Right atrium auricular region (tissue), 2 donors: ENCODE measurements around the gene GPRC5C. TPM values are rescaled to one million over a fixed set of nuclear protein-coding genes. Genes with fewer than 3 reads are reported as not detected.

Experiments used
- DNase-seq: peaks from one replicate; pipeline ENCODE4 v3.0.0-alpha.2; 2019; ENCODE audit warnings: low spot score
- H3K27ac ChIP-seq, 2 donors: fragments of 200-600 bp; sonication (generic); 1 replicate in 1 of 2; 2 replicates in 1 of 2; pipeline ENCODE4 v1.5.1; 2016 to 2019
- H3K27me3 ChIP-seq, 2 donors: fragments of 200-600 bp; sonication (generic); one replicate each; pipeline versions ENCODE4 v1.5.1 to v1.6.0; 2017 to 2019
- H3K36me3 ChIP-seq: fragments of 200-600 bp; sonication (generic); one replicate; pipeline ENCODE4 v1.5.1; 2016
- H3K4me1 ChIP-seq, 2 donors: fragments of 200-600 bp; sonication (generic); one replicate each; pipeline versions ENCODE4 v1.5.1 to v1.6.0; 2017 to 2019
- H3K4me3 ChIP-seq, 2 donors: fragments of 200-600 bp; sonication (generic); 1 replicate in 1 of 2; 2 replicates in 1 of 2; pipeline ENCODE4 v1.5.1; 2017 to 2019; ENCODE audit warnings: mild to moderate bottlenecking in 1 of 2, moderate library complexity in 1 of 2
- H3K9me3 ChIP-seq, 2 donors: fragments of 200-600 bp; sonication (generic); one replicate each; pipeline ENCODE4 v1.5.1; 2019
- CTCF ChIP-seq, 2 donors: fragments of 200-600 bp; sonication (generic); IDR thresholded peaks; one replicate each; pipeline ENCODE4 v1.5.1; 2019; ENCODE audit warnings: antibody characterized with exemption in 2 of 2
- total RNA-seq, 2 donors: library from RNA; depleted of rRNA; stranded (reverse); fragments of >200 nt; gene quantifications; one replicate each; pipeline ENCODE4 v1.1.0, GENCODE V29; 2016

The GPRC5C gene
- total RNA-seq, 2 donors from 2014 or later = 39.0 to 48.0 TPM

DNA sequence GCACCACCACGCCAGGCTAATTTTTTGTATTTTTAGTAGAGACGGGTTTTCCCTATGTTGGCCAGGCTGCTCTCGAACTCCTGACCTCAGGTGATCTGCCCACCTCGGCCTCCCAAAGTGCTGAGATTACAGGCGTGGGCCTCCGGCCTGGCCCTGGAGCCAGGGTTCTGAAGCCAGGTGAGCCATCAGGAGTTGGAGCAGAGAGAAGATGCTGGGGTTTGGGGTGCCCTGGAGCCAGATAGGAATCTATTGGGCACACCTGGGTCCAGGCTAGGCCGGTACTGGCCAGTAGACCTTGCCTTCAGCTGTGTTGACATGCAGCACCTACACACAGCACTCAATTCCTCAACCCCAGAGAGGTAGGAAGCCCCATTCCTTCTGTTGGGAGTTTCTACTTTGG, 29.1 kb downstream of the GPRC5C start:
- no peak for TF ChIP-seq CTCF (IDR thresholded peaks at IDR 0.05)
- Histone ChIP-seq H3K36me3 (no peaks in the 10 kb centered on the region), H3K27me3 (no peaks in the 10 kb centered on the region), H3K4me3 (no peak overlapping the region), H3K9me3 (no peaks in the 10 kb centered on the region), H3K4me1 (peaks cover 0 to 13% of the 10 kb centered on the region in 2 donors), H3K27ac (no peak overlapping the region)
- DNase-seq = no peak

DNA sequence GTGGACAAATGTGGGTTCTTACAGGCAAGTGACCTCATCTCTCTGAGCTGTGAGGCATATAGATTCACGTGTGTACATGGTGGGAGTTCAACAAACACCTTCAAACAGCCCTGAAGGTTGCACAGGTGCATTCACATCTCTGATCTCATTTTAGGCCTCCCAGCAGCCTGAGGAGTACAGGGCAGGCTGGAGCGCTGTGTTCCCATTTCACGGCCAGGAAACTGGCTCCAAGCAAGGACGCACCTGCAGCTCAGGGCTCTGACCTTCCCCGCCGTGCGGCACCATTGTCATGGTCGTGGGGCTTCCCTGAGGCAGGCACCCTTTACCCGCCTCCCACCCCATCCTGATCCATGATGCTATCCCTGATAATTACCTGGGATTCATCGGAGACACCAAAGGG, 29.7 kb downstream of the GPRC5C start:
- Histone ChIP-seq H3K27me3 (peaks cover 0 to 1% of the 10 kb centered on the region in 2 donors), H3K9me3 (no peaks in the 10 kb centered on the region), H3K4me1 (peaks cover 0 to 15% of the 10 kb centered on the region in 2 donors), H3K4me3 (no peak overlapping the region), H3K36me3 (no peaks in the 10 kb centered on the region), H3K27ac (no peak overlapping the region)
- TF ChIP-seq CTCF (IDR thresholded peaks at IDR 0.05) = no peak
- no peak for DNase-seq

DNA sequence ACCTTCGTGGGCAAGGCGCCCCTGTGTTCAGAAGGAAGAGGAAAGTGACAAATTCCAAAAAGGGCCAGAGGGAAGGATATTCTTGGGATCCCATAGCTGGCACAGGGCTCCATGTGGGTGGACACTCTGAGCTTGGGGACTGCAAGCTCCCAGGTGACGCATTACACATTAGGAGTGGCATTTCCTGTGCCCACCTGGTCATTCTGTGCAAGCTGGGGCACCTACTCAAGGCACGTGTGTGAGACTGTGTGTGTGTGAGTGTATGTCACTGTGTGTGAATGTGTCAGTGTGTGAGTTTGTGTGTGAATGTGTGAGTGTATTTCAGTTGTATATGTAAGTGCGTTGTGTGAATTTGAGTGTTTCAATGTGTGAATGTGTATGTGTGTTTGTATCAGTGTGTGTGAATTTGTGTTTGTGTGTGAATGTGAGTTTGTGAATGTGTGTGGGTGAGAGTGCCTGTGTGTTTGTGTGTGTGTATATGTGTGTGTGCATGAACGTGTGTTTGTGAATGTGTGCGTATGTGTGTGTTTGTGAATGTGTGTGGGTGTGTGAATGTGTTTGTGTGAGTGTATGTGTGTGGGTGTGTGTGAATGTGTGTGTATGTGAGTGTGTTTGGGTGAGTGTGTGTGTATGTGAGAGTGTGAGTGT, 33.0 kb downstream of the GPRC5C start:
- TF ChIP-seq CTCF (IDR thresholded peaks at IDR 0.05) = no peak
- Histone ChIP-seq H3K27ac (no peak overlapping the region), H3K9me3 (no peaks in the 10 kb centered on the region), H3K4me1 (peaks cover 0 to 4% of the 10 kb centered on the region in 2 donors), H3K4me3 (no peak overlapping the region), H3K27me3 (peaks cover 0 to 4% of the 10 kb centered on the region in 2 donors), H3K36me3 (no peaks in the 10 kb centered on the region)
- no peak for DNase-seq

- no peaks in the 10 kb centered on the region for H3K36me3 ChIP-seq
- H3K9me3 ChIP-seq = no peaks in the 10 kb centered on the region
- TF ChIP-seq CTCF (IDR thresholded peaks at IDR 0.05) = no peak
- H3K4me3 ChIP-seq = no peak overlapping the region
- DNase-seq = no peak
- peaks cover 0 to 4% of the 10 kb centered on the region in 2 donors for H3K4me1 ChIP-seq
- peaks cover 0 to 4% of the 10 kb centered on the region in 2 donors for H3K27me3 ChIP-seq
- no peak overlapping the region for H3K27ac ChIP-seq
Observed at GRCh38 chr17:74465378-74466110, 33.7 kb downstream of the GPRC5C start.

- H3K4me3 ChIP-seq = peak within 1 kb of the TSS; percentile 17 to 29
- DNase-seq = no peak
- TF ChIP-seq CTCF (IDR thresholded peaks at IDR 0.05) = no peak
- H3K4me1 ChIP-seq = peaks cover 0 to 4% of the 10 kb centered on the region in 2 donors
- H3K27me3 ChIP-seq = peaks cover 0 to 4% of the 10 kb centered on the region in 2 donors
- H3K36me3 ChIP-seq = no peaks in the 10 kb centered on the region
- no peaks in the 10 kb centered on the region for H3K9me3 ChIP-seq
- no peak within 1 kb of the TSS for H3K27ac ChIP-seq
Observed at GRCh38 chr17:74466111-74466827, 34.4 kb downstream of the GPRC5C start, which contains the start of gene CD300A. Gene CD300A (plus strand): TSS chr17:74466634. CDS start chr17:74466704, 70 bp downstream.
